Sciatic nerve (tissue), 2 donors: ENCODE results near the gene CHAF1A. TPM values are rescaled to one million over a fixed set of nuclear protein-coding genes. Genes with fewer than 3 reads are reported as not detected.

Experiments used
- ATAC-seq: fragments of 200-7000 bp; cut with Tn5 transposase; one replicate; pipeline ENCODE4 v1.9.1; 2020; ENCODE audit warnings: mild to moderate bottlenecking, moderate library complexity
- DNase-seq: peaks from one replicate; pipeline ENCODE4 v3.0.0-alpha.2; 2020; ENCODE audit warnings: low spot score
- intact Hi-C: fragments of 100-400 bp; cut with DNase I; formaldehyde crosslinking; loops from one replicate; pipeline ENCODE4 v1.14.2; 2022
- total RNA-seq: library from RNA; stranded (reverse); fragmentation: NEBNext Ultra II Directional; extraction: Animal tissue kit (Norgen Biotek cat#: 25700); gene quantifications from one replicate; pipeline ENCODE4 v1.2.1, GENCODE V29; 2021
- donor health status: DM: no; HTN: no; CAD: no.
- donor health status: DM: no; HTN: no; CAD: no.

Gene CHAF1A
- total RNA-seq, 1 donor from 2014 or later = 8.0 TPM

GRCh38 chr19:4375164-4376027 is 27.0 kb upstream of the CHAF1A start:
- intact Hi-C loops = no loop called here
- DNase-seq (no peak), ATAC-seq (peak; percentile 11)

GRCh38 chr19:4376028-4376670 is 26.3 kb upstream of the CHAF1A start:
- ATAC-seq (no peak), DNase-seq (no peak)
- intact Hi-C loops = no loop called here

- DNase-seq (no peak), ATAC-seq (no peak)
- intact Hi-C loops = no loop called here
Observed at GRCh38 chr19:4376671-4376990, 25.8 kb upstream of the CHAF1A start.

DNA sequence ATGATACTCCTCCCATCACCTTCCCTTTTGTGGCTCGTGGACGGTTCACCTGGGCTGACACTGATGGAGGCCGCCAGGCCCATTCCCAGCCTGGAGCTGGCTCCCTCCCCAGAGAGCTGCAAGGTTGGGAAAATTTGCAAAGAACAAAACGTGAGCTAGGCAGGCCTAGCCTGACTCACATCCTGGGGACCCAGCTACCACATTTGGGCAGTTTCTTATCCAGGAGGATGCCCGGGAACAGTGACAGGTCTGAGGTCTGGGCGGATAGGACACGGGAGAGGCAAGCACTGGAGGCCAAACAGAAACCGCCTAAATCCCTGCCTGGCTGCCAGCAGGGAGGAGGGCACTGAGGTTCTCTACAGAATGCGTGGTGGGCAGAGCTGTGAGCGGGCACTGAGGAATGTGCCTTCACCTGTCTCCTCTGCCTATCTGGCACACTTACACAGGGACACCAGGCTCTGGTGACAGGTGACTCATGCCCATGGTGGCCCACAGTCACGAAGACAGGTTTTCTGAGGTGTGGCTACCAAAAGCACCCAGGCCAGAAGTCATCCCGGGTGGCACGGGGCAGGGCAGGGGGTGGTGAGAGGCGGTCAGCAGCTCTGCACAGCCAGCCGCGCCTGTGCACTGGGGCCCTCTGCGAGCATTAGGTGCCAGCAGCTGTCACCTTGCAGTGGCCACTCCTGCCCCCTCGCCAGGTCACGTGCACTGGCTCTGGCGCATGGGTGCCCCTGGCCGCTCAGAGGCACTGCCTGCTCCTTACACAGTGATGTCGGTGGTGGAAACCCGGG is 25.3 kb upstream of the CHAF1A start:
- DNase-seq (no peak), ATAC-seq (no peak)
- intact Hi-C loops = no loop called here

DNA sequence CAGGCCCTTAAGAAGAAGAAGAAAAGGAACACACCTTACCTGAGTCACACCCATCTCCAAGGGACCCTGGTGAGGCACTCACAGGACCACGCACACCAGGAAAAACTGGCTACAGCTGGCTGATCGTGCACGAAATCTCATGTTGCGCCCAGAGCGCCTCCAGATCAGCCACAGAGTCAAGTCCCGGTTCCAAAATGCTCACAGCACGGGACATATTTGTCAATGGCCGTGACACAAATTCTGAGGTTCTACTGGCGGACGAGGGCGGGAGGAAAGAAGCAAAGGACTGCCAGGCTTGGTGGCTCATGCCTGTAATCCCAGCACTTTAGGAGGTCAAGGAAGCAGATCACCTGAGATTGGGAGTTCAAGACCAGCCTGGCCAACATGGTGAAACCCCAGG is 23.6 kb upstream of the CHAF1A start:
- intact Hi-C loops = no loop called here
- ATAC-seq = no peak
- DNase-seq = no peak

- intact Hi-C loops = no loop called here
- DNase-seq = no peak
- no peak for ATAC-seq
Observed at GRCh38 chr19:4379383-4380253, 22.8 kb upstream of the CHAF1A start.

- DNase-seq (no peak), ATAC-seq (peak; percentile 30)
- intact Hi-C loops = no loop called here
Observed at GRCh38 chr19:4380254-4380727, 22.1 kb upstream of the CHAF1A start.

DNA sequence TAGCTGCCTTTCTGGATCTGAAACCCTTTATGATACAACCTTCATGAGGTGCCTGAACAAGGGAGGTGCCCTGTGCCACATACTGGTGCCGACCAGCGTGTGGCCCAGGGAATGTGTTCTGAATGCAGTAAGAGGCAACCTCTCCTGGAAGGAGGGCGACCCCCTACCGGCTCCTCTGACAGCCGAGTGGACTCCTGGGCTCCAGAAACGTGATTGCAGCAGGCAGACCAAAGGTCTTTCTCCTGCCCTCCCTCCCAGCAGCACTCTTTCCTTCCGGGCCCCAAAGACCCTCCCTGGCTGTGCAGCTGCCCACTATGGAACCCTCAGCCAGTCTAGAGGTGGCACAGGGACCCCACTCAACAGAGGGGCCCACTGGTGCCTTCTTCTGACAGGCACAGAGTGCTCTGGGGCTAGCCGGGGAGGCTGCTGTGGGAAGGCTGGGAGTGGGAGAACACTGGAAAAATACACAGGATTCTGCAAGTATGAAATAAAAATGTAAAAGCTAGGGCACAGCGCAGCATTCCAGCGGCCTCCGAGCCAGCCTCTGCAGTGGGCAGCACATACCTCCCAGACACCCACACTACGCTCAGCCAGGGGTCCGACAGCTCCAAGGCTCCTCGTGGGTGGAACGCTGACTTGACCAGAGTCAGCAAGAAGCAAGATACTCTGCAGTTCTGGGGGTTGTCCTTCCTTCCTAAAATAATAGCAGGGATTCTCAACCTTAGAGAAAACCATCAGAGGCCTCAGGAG is 17.0 kb upstream of the CHAF1A start:
- intact Hi-C loops = no loop called here
- no peak for DNase-seq
- peak; percentile 25 for ATAC-seq

- DNase-seq = no peak
- intact Hi-C loops = no loop called here
Observed at GRCh38 chr19:4386041-4386782, 16.2 kb upstream of the CHAF1A start.

GRCh38 chr19:4388337-4389063 is 13.9 kb upstream of the CHAF1A start:
- DNase-seq = no peak
- intact Hi-C loops = no loop called here
- ATAC-seq = peak; percentile 15

More at GRCh38 chr19:4386041-4386782, 16.2 kb upstream of the CHAF1A start:
- ATAC-seq = no peak

- intact Hi-C loops = no loop called here
- DNase-seq (no peak), ATAC-seq (no peak)
Observed at GRCh38 chr19:4389064-4389375, 13.4 kb upstream of the CHAF1A start.

GRCh38 chr19:4389511-4390016 is 12.9 kb upstream of the CHAF1A start:
- DNase-seq = no peak
- intact Hi-C loops = no loop called here
- peak; percentile 1 for ATAC-seq

- ATAC-seq (peak; percentile 48), DNase-seq (no peak)
- intact Hi-C loops = no loop called here
Observed at GRCh38 chr19:4390017-4390566, 12.3 kb upstream of the CHAF1A start.

- DNase-seq = no peak
- intact Hi-C loops = no loop called here
- ATAC-seq = peak; percentile 37
Observed at GRCh38 chr19:4390567-4391305, 11.7 kb upstream of the CHAF1A start.

GRCh38 chr19:4391306-4391693 is 11.1 kb upstream of the CHAF1A start:
- DNase-seq (no peak), ATAC-seq (peak; percentile 5)
- intact Hi-C loops = no loop called here
